Muscle layer of duodenum (tissue), 2 donors: ENCODE data around the gene DBX1.

ENCODE experiments used
- H3K27ac ChIP-seq: one replicate; pipeline ENCODE4 v1.7.0; 2013; ENCODE audit warnings: mild to moderate bottlenecking, low read length
- H3K27me3 ChIP-seq: one replicate; pipeline ENCODE4 v1.7.0; 2013; ENCODE audit warnings: low read depth, mild to moderate bottlenecking, control low read depth, low read length
- H3K36me3 ChIP-seq, 2 donors: one replicate each; pipeline ENCODE4 v1.7.0; 2013; ENCODE audit warnings: low read length in 2 of 2, control low read depth in 1 of 2, mild to moderate bottlenecking in 1 of 2; ENCODE audit not compliant: insufficient read depth in 2 of 2, control insufficient read depth in 1 of 2
- H3K4me1 ChIP-seq, 2 donors: one replicate each; pipeline ENCODE4 v1.7.0; 2013; ENCODE audit warnings: low read length in 2 of 2, mild to moderate bottlenecking in 2 of 2, control low read depth in 1 of 2, moderate library complexity in 1 of 2; ENCODE audit not compliant: insufficient read depth in 2 of 2, control insufficient read depth in 1 of 2
- H3K4me3 ChIP-seq, 2 donors: one replicate each; pipeline ENCODE4 v1.7.0; 2013; ENCODE audit warnings: low read length in 2 of 2, low read depth in 1 of 2, mild to moderate bottlenecking in 1 of 2
- H3K9me3 ChIP-seq, 2 donors: one replicate each; pipeline ENCODE4 v1.7.0; 2013; ENCODE audit warnings: low read length in 2 of 2, control low read depth in 1 of 2, mild to moderate bottlenecking in 1 of 2; ENCODE audit not compliant: control insufficient read depth in 1 of 2
- donor health status: healthy.

DBX1 gene

GRCh38 chr11:20117291-20117690, 43.0 kb downstream of the DBX1 start:
- peaks cover 16 to 23% of the 10 kb centered on the region in 2 donors for H3K36me3 ChIP-seq
- peaks cover 0 to 10% of the 10 kb centered on the region in 2 donors for H3K4me1 ChIP-seq
- H3K9me3 ChIP-seq, result no peaks in the 10 kb centered on the region
- peak overlapping the region; percentile 10 for H3K27ac ChIP-seq
- H3K4me3 ChIP-seq, result no peak overlapping the region
- no peaks in the 10 kb centered on the region for H3K27me3 ChIP-seq

GRCh38 chr11:20116825-20117224, 43.5 kb downstream of the DBX1 start:
- H3K4me1 ChIP-seq, result peaks cover 1 to 14% of the 10 kb centered on the region in 2 donors
- H3K27me3 ChIP-seq, result no peaks in the 10 kb centered on the region
- H3K27ac ChIP-seq, result no peak overlapping the region
- no peak overlapping the region for H3K4me3 ChIP-seq
- no peaks in the 10 kb centered on the region for H3K9me3 ChIP-seq
- H3K36me3 ChIP-seq, result peaks cover 16 to 23% of the 10 kb centered on the region in 2 donors

- H3K9me3 ChIP-seq, result no peaks in the 10 kb centered on the region
- no peak overlapping the region for H3K27ac ChIP-seq
- H3K27me3 ChIP-seq, result no peaks in the 10 kb centered on the region
- H3K4me3 ChIP-seq, result no peak overlapping the region
- H3K36me3 ChIP-seq, result peaks cover 17 to 23% of the 10 kb centered on the region in 2 donors
- H3K4me1 ChIP-seq, result peaks cover 5 to 27% of the 10 kb centered on the region in 2 donors
These were observed 45.7 kb downstream of the DBX1 start for GRCh38 chr11:20114588-20114987.

GRCh38 chr11:20113149-20113438, 47.2 kb downstream of the DBX1 start:
- Histone ChIP-seq H3K36me3 (peaks cover 11 to 19% of the 10 kb centered on the region in 2 donors), H3K27me3 (no peaks in the 10 kb centered on the region), H3K4me3 (no peak overlapping the region), H3K9me3 (no peaks in the 10 kb centered on the region), H3K27ac (no peak overlapping the region), H3K4me1 (peaks cover 5 to 27% of the 10 kb centered on the region in 2 donors)

- H3K27me3 ChIP-seq, result no peaks in the 10 kb centered on the region
- peaks cover 14 to 22% of the 10 kb centered on the region in 2 donors for H3K36me3 ChIP-seq
- H3K4me3 ChIP-seq, result peak overlapping the region in 1 of 2 donors; percentile 2
- H3K27ac ChIP-seq, result peak overlapping the region; percentile 59
- peaks cover 5 to 27% of the 10 kb centered on the region in 2 donors for H3K4me1 ChIP-seq
- H3K9me3 ChIP-seq, result no peaks in the 10 kb centered on the region
These were observed 47.8 kb downstream of the DBX1 start for GRCh38 chr11:20112291-20113148.

GRCh38 chr11:20111871-20112270, 48.4 kb downstream of the DBX1 start:
- H3K4me1 ChIP-seq, result peaks cover 5 to 27% of the 10 kb centered on the region in 2 donors
- H3K27me3 ChIP-seq, result no peaks in the 10 kb centered on the region
- H3K27ac ChIP-seq, result peak overlapping the region; percentile 59
- peak overlapping the region in 1 of 2 donors; percentile 2 for H3K4me3 ChIP-seq
- H3K36me3 ChIP-seq, result peaks cover 16 to 24% of the 10 kb centered on the region in 2 donors
- no peaks in the 10 kb centered on the region for H3K9me3 ChIP-seq

- H3K9me3 ChIP-seq, result no peaks in the 10 kb centered on the region
- H3K4me1 ChIP-seq, result peaks cover 5 to 27% of the 10 kb centered on the region in 2 donors
- H3K4me3 ChIP-seq, result no peak overlapping the region
- H3K36me3 ChIP-seq, result peaks cover 16 to 24% of the 10 kb centered on the region in 2 donors
- H3K27me3 ChIP-seq, result no peaks in the 10 kb centered on the region
- peak overlapping the region; percentile 59 for H3K27ac ChIP-seq
These were observed 49.2 kb downstream of the DBX1 start for GRCh38 chr11:20110908-20111669.

- Histone ChIP-seq H3K27me3 (no peaks in the 10 kb centered on the region), H3K27ac (no peak overlapping the region)
These were observed 50.4 kb downstream of the DBX1 start for GRCh38 chr11:20109731-20110445.

More at GRCh38 chr11:20109731-20110445, 50.4 kb downstream of the DBX1 start:
- peaks cover 18 to 33% of the 10 kb centered on the region in 2 donors for H3K36me3 ChIP-seq
- H3K9me3 ChIP-seq, result no peaks in the 10 kb centered on the region
- H3K4me3 ChIP-seq, result no peak overlapping the region
- peaks cover 5 to 27% of the 10 kb centered on the region in 2 donors for H3K4me1 ChIP-seq
